COLO668 (cell line): ENCODE data around the gene KCTD7.
"Not testable (repeated sequence)": the region's sequence is repeated elsewhere in the genome, so short reads cannot be mapped to it uniquely, and the experiment has no call there.

Source experiments
- DNase-seq: peaks from one replicate; lab custom pipeline; 2025; ENCODE audit not compliant: unreplicated experiment; lab: John Stamatoyannopoulos, UW

KCTD7 gene

GRCh38 chr7:66628361-66629221, at the start of gene KCTD7:
KCTD7 (plus strand) TSS chr7:66628881; CDS start chr7:66629065, 184 bp downstream.
- DNase-seq, result peak; percentile 98

DNA sequence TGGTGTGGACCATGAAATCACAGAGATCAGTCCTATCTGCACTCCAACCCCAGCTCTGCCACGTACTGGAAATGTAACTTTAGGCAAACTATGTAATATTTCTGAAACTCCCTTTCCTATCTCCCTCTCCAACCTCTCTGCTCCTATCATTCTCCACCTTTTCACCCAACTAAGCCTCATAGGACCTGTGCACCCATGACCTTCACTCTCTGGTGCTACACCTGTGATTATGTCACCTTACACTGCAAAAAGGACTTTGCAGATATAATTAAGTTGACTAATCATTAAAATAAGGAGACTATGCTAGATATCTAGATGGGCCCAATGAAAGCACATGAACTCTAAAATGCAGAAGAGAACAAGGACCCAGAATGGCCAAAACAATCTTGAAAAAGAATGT, 48.3 kb upstream of the KCTD7 start:
- not testable (repeated sequence) for DNase-seq

DNA sequence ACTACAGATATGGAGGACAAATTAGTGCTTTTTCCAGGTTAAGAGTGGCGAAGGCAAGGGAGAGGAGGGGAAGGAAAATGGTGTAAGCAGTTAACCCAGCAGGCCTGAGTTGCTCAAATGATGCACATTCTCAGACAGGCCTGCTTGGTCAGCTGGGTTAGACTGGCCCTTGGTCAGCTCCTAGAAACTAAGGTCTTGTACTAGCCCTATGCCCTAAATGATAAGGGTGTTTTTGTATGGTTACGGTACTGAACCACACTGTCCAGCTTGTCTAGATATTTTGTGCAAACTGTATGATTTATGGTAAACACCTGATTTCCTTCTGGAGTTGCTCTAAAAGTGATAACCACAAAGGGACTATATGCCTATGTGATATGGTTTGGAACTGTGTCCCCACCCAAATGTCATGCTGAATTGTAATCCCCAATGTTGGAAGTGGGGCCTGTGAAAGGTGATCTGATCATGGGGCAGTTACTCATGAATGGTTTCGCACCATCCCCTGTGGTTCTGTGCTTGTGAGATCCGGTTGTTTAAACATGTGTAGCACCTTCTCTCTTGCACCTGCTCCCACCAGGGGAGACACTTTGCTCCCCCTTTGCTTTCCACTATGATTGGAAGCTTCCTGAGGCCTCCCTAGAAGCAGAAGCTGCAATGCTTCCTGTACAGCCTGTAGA, 45.7 kb upstream of the KCTD7 start:
- not testable (repeated sequence) for DNase-seq

DNA sequence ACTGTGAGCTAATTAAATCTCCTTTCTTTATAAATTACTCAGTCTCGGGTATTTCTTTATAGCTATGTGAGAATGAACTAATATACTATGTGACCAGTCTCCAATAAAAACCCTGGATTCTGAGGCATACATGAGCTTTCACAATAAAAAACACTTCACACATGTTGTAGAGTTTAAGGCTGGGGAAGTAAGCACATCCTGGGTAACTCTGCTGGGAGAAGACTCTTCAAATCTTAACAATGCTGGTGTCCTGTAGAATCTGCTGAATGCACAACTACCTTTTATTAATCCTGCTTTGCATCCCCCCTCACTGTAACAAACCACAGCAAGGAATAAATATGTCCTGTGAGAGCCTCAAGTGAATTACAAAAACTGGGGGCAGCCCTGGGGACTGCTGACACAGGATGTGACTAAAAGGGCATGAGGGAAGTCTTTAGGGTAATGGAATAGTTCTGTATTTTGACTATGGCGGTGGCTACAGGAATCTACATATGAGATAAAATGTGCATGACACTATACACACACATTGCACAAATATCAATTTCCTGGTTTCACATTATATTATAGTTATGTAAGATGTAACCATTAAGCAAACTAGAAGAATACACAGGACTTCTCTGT, 45.1 kb upstream of the KCTD7 start:
- no peak for DNase-seq

GRCh38 chr7:66586181-66586580, 42.5 kb upstream of the KCTD7 start:
- DNase-seq, result no peak

GRCh38 chr7:66588226-66588625, 40.5 kb upstream of the KCTD7 start:
- DNase-seq, result not testable (repeated sequence)

DNA sequence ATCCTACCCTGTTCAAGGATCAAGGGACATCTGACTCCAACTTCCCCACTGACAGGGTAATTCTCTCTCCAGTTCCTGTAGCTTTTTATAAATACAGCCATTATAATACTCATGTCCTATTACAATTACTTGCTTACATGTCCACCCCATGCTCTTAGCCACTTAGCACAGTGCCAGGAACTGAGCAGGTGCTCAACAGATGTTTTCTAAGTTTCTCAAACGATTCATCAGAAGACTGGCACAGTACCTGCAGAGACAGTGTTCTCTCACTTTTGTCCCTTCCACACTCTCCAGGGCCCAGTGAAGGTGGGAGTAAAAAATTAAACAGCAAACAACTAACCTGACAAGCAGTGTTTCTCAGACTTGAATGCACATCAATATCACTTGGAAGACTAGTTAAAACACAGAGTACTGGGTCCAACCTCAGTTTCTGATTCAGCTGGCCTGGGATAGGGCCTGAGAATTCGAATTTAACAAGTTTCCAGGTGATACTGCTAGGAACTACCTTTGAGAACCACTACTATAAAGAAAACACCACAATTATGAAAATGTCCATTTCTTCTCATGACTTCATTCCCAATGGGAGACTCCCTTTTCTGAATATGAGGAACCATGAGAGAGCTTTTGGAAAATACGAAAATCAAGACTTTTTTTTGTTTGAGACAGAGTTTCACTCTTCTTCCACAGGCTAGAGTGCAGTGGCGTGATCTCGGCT, 39.7 kb upstream of the KCTD7 start:
- not testable (repeated sequence) for DNase-seq

GRCh38 chr7:66590302-66591057, 38.2 kb upstream of the KCTD7 start:
- not testable (repeated sequence) for DNase-seq

GRCh38 chr7:66591058-66591798, 37.5 kb upstream of the KCTD7 start:
- DNase-seq, result peak; percentile 2

DNA sequence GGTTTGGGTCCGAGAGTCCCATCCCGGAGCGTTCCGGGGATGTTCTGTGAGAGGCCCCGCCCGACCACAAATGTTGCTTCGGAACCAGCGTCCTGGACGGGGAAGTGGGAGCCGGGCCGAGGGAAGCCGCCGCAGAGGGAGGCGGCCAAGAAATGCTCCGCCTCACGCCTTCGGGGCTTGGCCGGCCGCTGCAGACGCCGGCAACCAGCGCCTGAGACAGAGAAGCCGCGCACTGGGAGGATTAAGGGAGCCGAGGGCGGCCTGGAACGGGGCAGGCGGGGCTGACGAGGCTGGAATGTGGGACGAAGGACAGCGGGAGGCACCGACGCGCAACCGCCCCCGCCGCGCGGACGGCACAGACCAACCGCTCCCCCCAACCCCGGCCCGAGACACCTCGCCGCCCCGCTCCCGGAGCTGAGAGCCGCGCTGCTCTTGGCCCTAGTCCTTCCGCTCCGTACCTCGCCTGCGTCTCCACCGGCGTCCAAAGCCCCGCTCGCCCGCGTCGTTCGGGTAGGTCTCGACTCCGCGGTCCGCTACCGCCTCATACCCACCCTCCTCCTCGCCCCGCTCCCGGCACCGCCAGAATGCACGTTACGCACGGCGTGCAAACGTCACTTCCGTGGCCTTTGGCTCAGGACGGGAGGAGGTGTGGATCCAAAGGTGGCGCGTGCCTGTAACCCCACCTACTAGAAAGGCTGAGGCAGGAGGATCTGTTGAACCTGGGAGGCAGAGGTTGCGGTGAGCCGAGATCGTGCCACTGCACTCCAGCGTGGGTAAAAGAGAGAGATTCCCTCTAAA, 36.7 kb upstream of the KCTD7 start:
- DNase-seq, result peak; percentile 93

GRCh38 chr7:66592597-66593146, 36.0 kb upstream of the KCTD7 start:
- DNase-seq, result not testable (repeated sequence)

GRCh38 chr7:66594082-66594481, 34.6 kb upstream of the KCTD7 start:
- not testable (repeated sequence) for DNase-seq

GRCh38 chr7:66597461-66597860, 31.2 kb upstream of the KCTD7 start:
- DNase-seq, result no peak

DNA sequence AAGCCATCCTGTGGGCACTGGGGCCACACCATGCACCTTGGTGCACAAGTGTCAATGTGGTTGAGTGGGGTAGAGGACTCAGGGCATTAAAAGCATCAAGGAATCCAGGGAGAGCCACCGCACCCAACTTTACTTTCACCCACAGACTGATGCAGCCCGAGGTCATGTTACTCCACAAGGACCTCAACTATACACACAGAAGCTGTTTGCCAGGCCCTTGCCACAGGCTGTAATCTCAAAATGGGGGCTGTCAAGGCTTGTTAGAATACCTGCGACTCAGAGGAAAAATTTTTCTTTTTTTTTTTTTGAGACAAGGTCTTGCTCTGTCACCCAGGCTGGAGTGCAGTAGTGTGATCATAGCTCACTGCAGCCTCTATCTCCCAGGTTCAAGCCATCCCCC, 26.5 kb upstream of the KCTD7 start:
- no peak for DNase-seq

- no peak for DNase-seq
These were observed 24.5 kb upstream of the KCTD7 start for GRCh38 chr7:66604198-66604597.

DNA sequence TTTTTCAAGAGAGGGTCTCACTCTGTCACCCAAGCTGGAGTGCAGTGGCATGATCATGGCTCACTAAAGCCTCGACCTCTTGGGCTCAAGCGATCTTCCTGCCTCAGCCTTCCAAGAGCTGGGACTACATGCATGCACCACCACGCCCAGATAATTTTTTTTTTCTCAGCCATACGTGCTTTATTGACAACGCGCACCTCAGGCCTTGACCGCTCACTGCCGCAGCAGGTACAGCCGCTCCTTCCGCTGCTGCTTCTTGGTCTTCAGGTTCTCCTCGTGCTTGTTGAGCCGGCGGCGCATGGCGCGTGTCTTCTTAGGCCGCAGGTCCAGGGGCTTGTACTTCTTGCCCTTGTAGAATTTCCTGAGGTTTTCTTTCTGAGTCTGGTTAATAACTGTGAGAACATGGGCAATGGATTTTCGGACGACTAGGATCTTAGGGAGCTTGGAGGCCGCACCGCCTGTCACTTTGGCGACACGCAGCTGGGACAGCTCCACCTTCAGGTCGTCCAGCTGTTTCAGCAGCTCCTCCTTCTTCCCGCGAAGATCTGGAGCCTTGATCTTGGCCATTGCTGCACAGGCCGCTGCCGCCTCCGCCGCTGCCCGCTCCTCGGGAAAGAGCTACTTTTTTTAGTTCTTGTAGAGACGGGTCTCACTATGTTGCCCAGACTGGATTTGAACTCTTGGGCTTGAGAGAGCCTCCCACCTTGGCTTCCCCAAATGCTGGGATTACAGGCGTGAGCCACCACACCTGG, 22.0 kb upstream of the KCTD7 start:
- not testable (repeated sequence) for DNase-seq

GRCh38 chr7:66609176-66609575, 19.5 kb upstream of the KCTD7 start:
- DNase-seq, result no peak

- DNase-seq, result not testable (repeated sequence)
These were observed 14.1 kb upstream of the KCTD7 start for GRCh38 chr7:66614596-66614995.
